HEK293 (cell line): Measurements from ENCODE around the gene TTC7B.

Experiments used
- AEBP2 ChIP-seq: fragments of 450-650 bp; formaldehyde crosslinking; IDR thresholded peaks from 2 replicates; pipeline ENCODE4 v1.5.1; 2016; ENCODE audit warnings: missing biosample characterization, missing genetic modification characterization, borderline replicate concordance
- BCL11A ChIP-seq: fragments of 450-650 bp; formaldehyde crosslinking; IDR thresholded peaks from 2 replicates; pipeline ENCODE4 v1.5.1; 2016; ENCODE audit warnings: low read depth, missing biosample characterization, missing genetic modification characterization
- EGR2 ChIP-seq: fragments of 450-650 bp; formaldehyde crosslinking; IDR thresholded peaks from 2 replicates; pipeline ENCODE4 v1.5.1; 2016; ENCODE audit warnings: low read depth, missing biosample characterization, missing genetic modification characterization
- GLIS1 ChIP-seq: fragments of 450-650 bp; formaldehyde crosslinking; IDR thresholded peaks from 2 replicates; pipeline ENCODE4 v1.5.1; 2016; ENCODE audit warnings: missing biosample characterization, missing genetic modification characterization
- KLF7 ChIP-seq: fragments of 450-650 bp; formaldehyde crosslinking; IDR thresholded peaks from 2 replicates; pipeline ENCODE4 v1.5.1; 2016; ENCODE audit warnings: missing biosample characterization, missing genetic modification characterization, borderline replicate concordance
- KLF8 ChIP-seq: fragments of 450-650 bp; formaldehyde crosslinking; IDR thresholded peaks from 2 replicates; pipeline ENCODE4 v1.5.1; 2016; ENCODE audit warnings: missing biosample characterization, missing genetic modification characterization
- PATZ1 ChIP-seq: fragments of 450-650 bp; formaldehyde crosslinking; IDR thresholded peaks from 2 replicates; pipeline ENCODE4 v1.5.1; 2016; ENCODE audit warnings: missing biosample characterization, missing genetic modification characterization
- SALL2 ChIP-seq: fragments of 450-650 bp; formaldehyde crosslinking; IDR thresholded peaks from 2 replicates; pipeline ENCODE4 v1.5.0; 2017; ENCODE audit warnings: missing biosample characterization, mild to moderate bottlenecking, missing genetic modification characterization, borderline replicate concordance
- SP2 ChIP-seq: fragments of 450-650 bp; formaldehyde crosslinking; IDR thresholded peaks from 2 replicates; pipeline ENCODE4 v1.5.1; 2016; ENCODE audit warnings: missing biosample characterization, missing genetic modification characterization
- SP7 ChIP-seq: fragments of 450-650 bp; formaldehyde crosslinking; IDR thresholded peaks from 2 replicates; pipeline ENCODE4 v1.5.1; 2016; ENCODE audit warnings: missing biosample characterization, missing genetic modification characterization
- YY2 ChIP-seq: fragments of 450-650 bp; formaldehyde crosslinking; IDR thresholded peaks from 2 replicates; pipeline ENCODE4 v1.5.1; 2016; ENCODE audit warnings: missing biosample characterization, missing genetic modification characterization
- ZBTB11 ChIP-seq: fragments of 450-650 bp; formaldehyde crosslinking; conservative IDR thresholded peaks from 2 replicates; pipeline ENCODE4 v1.5.1; 2016; ENCODE audit warnings: low read depth, missing biosample characterization, missing genetic modification characterization
- ZNF121 ChIP-seq: fragments of 450-650 bp; formaldehyde crosslinking; IDR thresholded peaks from 2 replicates; pipeline ENCODE4 v1.5.1; 2016; ENCODE audit warnings: missing biosample characterization, missing genetic modification characterization
- ZNF133 ChIP-seq: fragments of 450-650 bp; formaldehyde crosslinking; IDR thresholded peaks from 2 replicates; pipeline ENCODE4 v1.5.1; 2016; ENCODE audit warnings: missing biosample characterization, missing genetic modification characterization
- ZNF26 ChIP-seq: fragments of 450-650 bp; formaldehyde crosslinking; IDR thresholded peaks from 2 replicates; pipeline ENCODE4 v1.5.1; 2016; ENCODE audit warnings: missing biosample characterization, missing genetic modification characterization
- ZNF423 ChIP-seq: fragments of 450-650 bp; formaldehyde crosslinking; IDR thresholded peaks from 2 replicates; pipeline ENCODE4 v1.5.1; 2016; ENCODE audit warnings: missing biosample characterization, missing genetic modification characterization
- ZNF473 ChIP-seq: fragments of 450-650 bp; formaldehyde crosslinking; IDR thresholded peaks from 2 replicates; pipeline ENCODE4 v1.5.1; 2017; ENCODE audit warnings: missing biosample characterization, missing genetic modification characterization
- ZNF510 ChIP-seq: fragments of 450-650 bp; formaldehyde crosslinking; IDR thresholded peaks from 2 replicates; pipeline ENCODE4 v1.5.1; 2018; ENCODE audit warnings: mild to moderate bottlenecking, missing genetic modification characterization, missing biosample characterization; ENCODE audit not compliant: insufficient replicate concordance
- ZNF530 ChIP-seq: fragments of 450-650 bp; formaldehyde crosslinking; IDR thresholded peaks from 2 replicates; pipeline ENCODE4 v1.5.1; 2016; ENCODE audit warnings: low read depth, missing biosample characterization, missing genetic modification characterization
- ZNF544 ChIP-seq: fragments of 450-650 bp; formaldehyde crosslinking; IDR thresholded peaks from 2 replicates; pipeline ENCODE4 v1.5.0; 2017; ENCODE audit warnings: missing biosample characterization, missing genetic modification characterization
- ZNF610 ChIP-seq: fragments of 450-650 bp; formaldehyde crosslinking; IDR thresholded peaks from 2 replicates; pipeline ENCODE4 v1.5.1; 2016; ENCODE audit warnings: missing biosample characterization, missing genetic modification characterization, borderline replicate concordance
- ZNF624 ChIP-seq: fragments of 450-650 bp; formaldehyde crosslinking; IDR thresholded peaks from 2 replicates; pipeline ENCODE4 v1.5.1; 2017; ENCODE audit warnings: missing biosample characterization, missing genetic modification characterization
- ZNF664 ChIP-seq: fragments of 450-650 bp; formaldehyde crosslinking; IDR thresholded peaks from 2 replicates; pipeline ENCODE4 v1.5.1; 2016; ENCODE audit warnings: missing biosample characterization, missing genetic modification characterization
- ZSCAN30 ChIP-seq: fragments of 450-650 bp; IDR thresholded peaks from 2 replicates; pipeline ENCODE4 v1.5.1; 2018; ENCODE audit warnings: missing biosample characterization, mild to moderate bottlenecking, missing genetic modification characterization, moderate library complexity
- ZXDB ChIP-seq: fragments of 450-650 bp; formaldehyde crosslinking; IDR thresholded peaks from 2 replicates; pipeline ENCODE4 v1.5.1; 2016; ENCODE audit warnings: missing biosample characterization, missing genetic modification characterization
- TF ChIP-seq, protein P1 (sequence below): fragments of 450-650 bp; formaldehyde crosslinking; IDR thresholded peaks from 2 replicates; pipeline ENCODE4; 2016; ENCODE audit warnings: missing biosample characterization, missing genetic modification characterization
- TF ChIP-seq, protein P2 (sequence below): fragments of 450-650 bp; IDR thresholded peaks from 2 replicates; pipeline ENCODE4 v1.5.1; 2018; ENCODE audit warnings: missing biosample characterization, mild to moderate bottlenecking, missing genetic modification characterization
- TF ChIP-seq, protein P3 (sequence below): fragments of 450-650 bp; formaldehyde crosslinking; optimal IDR thresholded peaks from 2 replicates; pipeline ENCODE3; 2016; ENCODE audit warnings: missing biosample characterization, mild to moderate bottlenecking, missing genetic modification characterization

TTC7B gene

DNA sequence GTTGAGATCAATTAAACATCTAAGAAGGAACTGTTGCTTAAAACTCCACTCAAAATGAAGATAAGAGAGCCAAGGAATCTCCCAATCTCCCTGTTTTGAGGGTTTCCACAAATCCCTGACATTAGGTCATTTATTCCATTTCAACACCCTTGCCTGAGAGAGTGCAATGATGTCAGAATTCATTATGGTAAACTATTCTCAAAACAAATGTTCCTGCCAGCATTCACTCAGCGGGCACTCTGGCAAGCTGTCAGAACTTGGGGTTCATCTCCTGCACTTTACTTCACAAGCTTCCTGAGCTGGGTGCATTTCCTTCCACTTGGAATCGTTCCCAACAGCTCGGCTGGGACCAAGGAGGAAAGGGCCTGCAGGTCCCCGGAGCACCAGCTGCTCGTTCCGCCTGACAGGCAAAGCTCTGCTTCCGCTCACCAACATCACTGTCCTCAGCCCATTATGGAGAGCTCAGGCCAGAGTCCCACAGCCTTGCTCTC, 117.8 kb downstream of the TTC7B start (continued):
- no peak for TF ChIP-seq YY2 (tag by site-specific recombination)
- TF ChIP-seq ZNF423 (tag by site-specific recombination) = no peak
- TF ChIP-seq, protein P1, sequence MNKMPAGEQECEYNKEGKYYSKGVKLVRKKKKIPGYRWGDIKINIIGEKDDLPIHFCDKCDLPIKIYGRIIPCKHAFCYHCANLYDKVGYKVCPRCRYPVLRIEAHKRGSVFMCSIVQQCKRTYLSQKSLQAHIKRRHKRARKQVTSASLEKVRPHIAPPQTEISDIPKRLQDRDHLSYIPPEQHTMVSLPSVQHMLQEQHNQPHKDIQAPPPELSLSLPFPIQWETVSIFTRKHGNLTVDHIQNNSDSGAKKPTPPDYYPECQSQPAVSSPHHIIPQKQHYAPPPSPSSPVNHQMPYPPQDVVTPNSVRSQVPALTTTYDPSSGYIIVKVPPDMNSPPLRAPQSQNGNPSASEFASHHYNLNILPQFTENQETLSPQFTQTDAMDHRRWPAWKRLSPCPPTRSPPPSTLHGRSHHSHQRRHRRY = no peak
- no peak for TF ChIP-seq ZNF473
- no peak for TF ChIP-seq ZNF624
- no peak; the same call in 1 of the 2 replicates for TF ChIP-seq KLF8 (tag by site-specific recombination)
- TF ChIP-seq, protein P2, sequence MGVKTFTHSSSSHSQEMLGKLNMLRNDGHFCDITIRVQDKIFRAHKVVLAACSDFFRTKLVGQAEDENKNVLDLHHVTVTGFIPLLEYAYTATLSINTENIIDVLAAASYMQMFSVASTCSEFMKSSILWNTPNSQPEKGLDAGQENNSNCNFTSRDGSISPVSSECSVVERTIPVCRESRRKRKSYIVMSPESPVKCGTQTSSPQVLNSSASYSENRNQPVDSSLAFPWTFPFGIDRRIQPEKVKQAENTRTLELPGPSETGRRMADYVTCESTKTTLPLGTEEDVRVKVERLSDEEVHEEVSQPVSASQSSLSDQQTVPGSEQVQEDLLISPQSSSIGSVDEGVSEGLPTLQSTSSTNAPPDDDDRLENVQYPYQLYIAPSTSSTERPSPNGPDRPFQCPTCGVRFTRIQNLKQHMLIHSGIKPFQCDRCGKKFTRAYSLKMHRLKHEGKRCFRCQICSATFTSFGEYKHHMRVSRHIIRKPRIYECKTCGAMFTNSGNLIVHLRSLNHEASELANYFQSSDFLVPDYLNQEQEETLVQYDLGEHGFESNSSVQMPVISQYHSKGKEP = peak; percentile 65
- TF ChIP-seq, protein P3, sequence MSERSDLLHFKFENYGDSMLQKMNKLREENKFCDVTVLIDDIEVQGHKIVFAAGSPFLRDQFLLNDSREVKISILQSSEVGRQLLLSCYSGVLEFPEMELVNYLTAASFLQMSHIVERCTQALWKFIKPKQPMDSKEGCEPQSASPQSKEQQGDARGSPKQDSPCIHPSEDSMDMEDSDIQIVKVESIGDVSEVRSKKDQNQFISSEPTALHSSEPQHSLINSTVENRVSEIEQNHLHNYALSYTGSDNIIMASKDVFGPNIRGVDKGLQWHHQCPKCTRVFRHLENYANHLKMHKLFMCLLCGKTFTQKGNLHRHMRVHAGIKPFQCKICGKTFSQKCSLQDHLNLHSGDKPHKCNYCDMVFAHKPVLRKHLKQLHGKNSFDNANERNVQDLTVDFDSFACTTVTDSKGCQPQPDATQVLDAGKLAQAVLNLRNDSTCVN (tag by site-specific recombination) = no peak
- TF ChIP-seq ZBTB11 (tag by site-specific recombination) = peak; percentile 40; the same call in 1 of the 2 replicates
- no peak for TF ChIP-seq ZSCAN30
- no peak for TF ChIP-seq ZNF544
- no peak for TF ChIP-seq KLF7 (tag by site-specific recombination)
- no peak for TF ChIP-seq ZNF26 (tag by site-specific recombination)
- TF ChIP-seq BCL11A (tag by site-specific recombination) = no peak; the same call in 1 of the 2 replicates
- TF ChIP-seq SP2 = no peak
- no peak for TF ChIP-seq EGR2 (tag by site-specific recombination)
- 0 out of 2 replicates have a peak, but pooled peaks have one; percentile 33 for TF ChIP-seq ZXDB (tag by site-specific recombination)
- no peak for TF ChIP-seq ZNF530 (tag by site-specific recombination)
- peak; percentile 24; the same call in 1 of the 2 replicates for TF ChIP-seq GLIS1 (tag by site-specific recombination)
- TF ChIP-seq ZNF133 (tag by site-specific recombination) = no peak
- peak; percentile 58; the same call in 1 of the 2 replicates for TF ChIP-seq SP7 (tag by site-specific recombination)
- TF ChIP-seq ZNF610 = no peak
- TF ChIP-seq PATZ1 = 0 out of 2 replicates have a peak, but pooled peaks have one; percentile 26
- no peak for TF ChIP-seq ZNF510 (tag by site-specific recombination)
- TF ChIP-seq AEBP2 = no peak
- TF ChIP-seq ZNF664 (tag by site-specific recombination) = 0 out of 2 replicates have a peak, but pooled peaks have one; percentile 36
- TF ChIP-seq SALL2 (tag by site-specific recombination) = no peak
- no peak for TF ChIP-seq ZNF121
